Measurements from ENCODE around the gene TATDN2. TPM values are rescaled to one million over a fixed set of nuclear protein-coding genes. Genes with fewer than 3 reads are reported as not detected.

Gene TATDN2
- total and polyA plus RNA-seq, 9 of the 15 experiments (the other 6 are each of a cell fraction or from before 2014, with no cell fraction given), result 5.2 to 44.7 (median 25.8) TPM

- POLR2A ChIA-PET, result interaction anchor here (0.6 to 1.6 kb wide), 6 partner anchors 10 to 51 kb away, joined by 3 to 6 read pairs (median 4); no protein-coding TSS in a partner anchor
- CTCF ChIA-PET (ENCODE audit: low intra/inter-chr PET ratio), result no interaction called here
- FAIRE-seq, result no peak
Measured at GRCh38 chr3:10286596-10287295, 38.5 kb downstream of the TATDN2 start.

More at GRCh38 chr3:10286596-10287295, 38.5 kb downstream of the TATDN2 start:
- ATAC-seq (no peak), DNase-seq (ENCODE audit: extremely low read depth in 1 of 4, low spot score in 3 of 4) (no peak)
- peaks cover 42% of the 10 kb centered on the region; the same call in 2 of the 3 replicates for H3K36me3 ChIP-seq (ENCODE audit: control insufficient read depth, insufficient read depth, low read length)
- H3K9ac ChIP-seq (ENCODE audit: insufficient read depth in 1 of 2, low read depth in 2 of 2, low read length in 2 of 2), result no peak overlapping the region
- no peaks in the 10 kb centered on the region for H3K9me1 ChIP-seq (ENCODE audit: control insufficient read depth, insufficient read depth, low read length)
- BruUV-seq (replicated peaks), result no TSS peak
- H3K27me3 ChIP-seq (ENCODE audit: control insufficient read depth in 2 of 2, insufficient read depth in 2 of 2, low read length in 2 of 2), result no peaks in the 10 kb centered on the region
- H3K4me2 ChIP-seq (ENCODE audit: insufficient read depth, low read length), result no peak overlapping the region
- in situ Hi-C loops (cut with MboI), result no loop called here
- WGBS (ENCODE audit: insufficient coverage, low coverage, missing lambda C conversion rate), result 61% methylated on average over 2 of the region's 2 CpGs
- no peaks in the 10 kb centered on the region for H3K9me3 ChIP-seq (replicated peaks; ENCODE audit: control insufficient read depth, insufficient read depth, low read depth, low read length)
- H2AFZ ChIP-seq (ENCODE audit: low read depth, low read length), result no peak overlapping the region
- H3K4me3 ChIP-seq, result no peak overlapping the region
- H3K4me1 ChIP-seq (replicated peaks in 1 of 2; ENCODE audit: control insufficient read depth in 2 of 2, insufficient read depth in 2 of 2, low read length in 2 of 2), result peaks cover 0 to 3% of the 10 kb centered on the region in 2 experiments; a peak in 2 of 5 replicates
- no peaks in the 10 kb centered on the region for H4K20me1 ChIP-seq (replicated peaks; ENCODE audit: control insufficient read depth, insufficient read depth, low read length)
- intact Hi-C loops (cut with micrococcal nuclease), result no loop called here
- 0 out of 2 replicates have a peak, but pooled peaks have one; percentile 16 for TF ChIP-seq POLR2AphosphoS5 (IDR thresholded peaks at IDR 0.05; ENCODE audit: control insufficient read depth, insufficient read depth, low read depth, low read length)
- no peak for TF ChIP-seq DLX4 (CRISPR knock-in tag; IDR thresholded peaks at IDR 0.05)
- H3K27ac ChIP-seq (ENCODE audit: extremely low read depth, low read depth, low read length), result no peak overlapping the region
- no peaks in the 10 kb centered on the region for H3K79me2 ChIP-seq (ENCODE audit: control insufficient read depth, insufficient read depth, low read length)

All from K562 (cell line).